OCI-LY1 (cell line): Measurements from ENCODE around the gene SENP3.

Experiments
- H2AFZ ChIP-seq: fragments of 200-600 bp; sonication (generic), shearing (Covaris generic); 2 replicates; pipeline ENCODE4 v1.6.0; 2014; ENCODE audit warnings: antibody characterized with exemption, mild to moderate bottlenecking, low read length
- H3F3A ChIP-seq: fragments of 200-600 bp; sonication (generic), shearing (Covaris generic); 2 replicates; pipeline ENCODE4 v1.6.0; 2014; ENCODE audit warnings: mild to moderate bottlenecking, antibody characterized with exemption, low read length, moderate library complexity; ENCODE audit not compliant: insufficient read depth
- H3K27ac ChIP-seq: fragments of 200-600 bp; sonication (generic); 2 replicates; pipeline ENCODE4 v1.5.1; 2014; ENCODE audit warnings: low read length, mixed run types, mild to moderate bottlenecking, low read depth; ENCODE audit not compliant: poor library complexity, severe bottlenecking
- H3K27me3 ChIP-seq: fragments of 200-600 bp; sonication (generic); 2 replicates; pipeline ENCODE4 v1.6.0; 2014; ENCODE audit warnings: antibody characterized with exemption, mild to moderate bottlenecking, low read length, moderate library complexity; ENCODE audit not compliant: insufficient read depth
- H3K36me3 ChIP-seq: fragments of 200-600 bp; sonication (generic); 2 replicates; pipeline ENCODE4 v1.6.1; 2014; ENCODE audit warnings: mild to moderate bottlenecking, antibody characterized with exemption, low read length, moderate library complexity, mixed read lengths; ENCODE audit not compliant: insufficient read depth
- H3K4me1 ChIP-seq: fragments of 200-600 bp; sonication (generic); 2 replicates; pipeline ENCODE4 v1.5.1; 2014; ENCODE audit warnings: mild to moderate bottlenecking, low read length, moderate library complexity; ENCODE audit not compliant: insufficient read depth, severe bottlenecking
- H3K4me2 ChIP-seq: fragments of 200-600 bp; sonication (generic), shearing (Covaris generic); 2 replicates; pipeline ENCODE4 v1.6.1; 2014; ENCODE audit warnings: low read length
- H3K4me3 ChIP-seq: fragments of 200-600 bp; sonication (generic); 2 replicates; pipeline ENCODE4 v1.5.1; 2014; ENCODE audit warnings: low read length, low read depth, mild to moderate bottlenecking, mixed read lengths; ENCODE audit not compliant: poor library complexity, severe bottlenecking
- H3K79me2 ChIP-seq: fragments of 200-600 bp; shearing (Covaris generic); 2 replicates; pipeline ENCODE4 v1.6.1; 2016; ENCODE audit warnings: mixed run types, low read length, mixed read lengths; ENCODE audit not compliant: insufficient read depth
- H3K9ac ChIP-seq: fragments of 200-600 bp; sonication (generic), shearing (Covaris generic); 2 replicates; pipeline ENCODE4 v1.6.1; 2014; ENCODE audit warnings: mild to moderate bottlenecking, low read length, mixed read lengths
- H3K9me2 ChIP-seq: fragments of 200-600 bp; sonication (generic), shearing (Covaris generic); 2 replicates; pipeline ENCODE4 v1.6.1; 2014; ENCODE audit warnings: low read depth, mild to moderate bottlenecking, low read length, mixed read lengths
- H3K9me3 ChIP-seq: fragments of 200-600 bp; shearing (Covaris generic); 2 replicates; pipeline ENCODE4 v1.6.1; 2014; ENCODE audit warnings: low read length, mixed read lengths
- H4K20me1 ChIP-seq: fragments of 200-600 bp; sonication (generic), shearing (Covaris generic); 2 replicates; pipeline ENCODE4 v1.6.0; 2016; ENCODE audit warnings: mild to moderate bottlenecking, low read length; ENCODE audit not compliant: insufficient read depth
- CTCF ChIP-seq: fragments of 200-600 bp; sonication (generic), shearing (Covaris generic); IDR thresholded peaks from 2 replicates; pipeline ENCODE4 v1.5.1; 2017; ENCODE audit warnings: mild to moderate bottlenecking, antibody characterized with exemption, low read length, moderate library complexity, mixed read lengths
- EZH2 ChIP-seq: fragments of 200-600 bp; sonication (generic), shearing (Covaris generic); IDR thresholded peaks from 2 replicates; pipeline ENCODE4 v1.8.0; 2017; ENCODE audit warnings: borderline replicate concordance, mixed run types, mild to moderate bottlenecking, antibody characterized with exemption, low read length, moderate library complexity, mixed read lengths

The SENP3 gene

GRCh38 chr17:7563115-7563869, 1.6 kb downstream of the SENP3 start:
- Histone ChIP-seq H3K36me3 (peaks cover 45% of the 10 kb centered on the region), H3K9ac (peak overlapping the region; percentile 93), H3K9me3 (no peaks in the 10 kb centered on the region), H3K27ac (no peak overlapping the region), H3K4me2 (peak overlapping the region; percentile 89), H4K20me1 (no peaks in the 10 kb centered on the region), H3K9me2 (no peaks in the 10 kb centered on the region), H3K79me2 (peaks cover 9% of the 10 kb centered on the region; the same call in 1 of the 2 replicates), H3F3A (no peaks in the 10 kb centered on the region), H3K27me3 (peaks cover 8% of the 10 kb centered on the region; the same call in 1 of the 2 replicates), H3K4me3 (peak overlapping the region; percentile 77), H3K4me1 (peaks cover 28% of the 10 kb centered on the region), H2AFZ (no peak overlapping the region)
- TF ChIP-seq EZH2 = no peak
- TF ChIP-seq CTCF = no peak

GRCh38 chr17:7569571-7569970, 7.9 kb downstream of the SENP3 start:
- peaks cover 15% of the 10 kb centered on the region for H3K4me1 ChIP-seq
- peaks cover 19% of the 10 kb centered on the region for H3K79me2 ChIP-seq
- no peak overlapping the region for H3K9ac ChIP-seq
- H4K20me1 ChIP-seq = no peaks in the 10 kb centered on the region
- H3K4me2 ChIP-seq = no peak overlapping the region
- no peaks in the 10 kb centered on the region for H3K9me3 ChIP-seq
- H3K27ac ChIP-seq = no peak overlapping the region
- H3K36me3 ChIP-seq = peaks cover 84% of the 10 kb centered on the region
- no peak overlapping the region for H2AFZ ChIP-seq
- no peak overlapping the region for H3K4me3 ChIP-seq
- H3F3A ChIP-seq = 0 out of 2 replicates have a peak, but pooled peaks cover 6% of the 10 kb centered on the region
- no peaks in the 10 kb centered on the region for H3K27me3 ChIP-seq
- no peak for TF ChIP-seq EZH2
- TF ChIP-seq CTCF = no peak
- no peaks in the 10 kb centered on the region for H3K9me2 ChIP-seq

GRCh38 chr17:7570351-7570750, 8.6 kb downstream of the SENP3 start:
- peaks cover 84% of the 10 kb centered on the region for H3K36me3 ChIP-seq
- peaks cover 27% of the 10 kb centered on the region for H3K79me2 ChIP-seq
- no peak overlapping the region for H3K4me3 ChIP-seq
- no peaks in the 10 kb centered on the region for H3K9me3 ChIP-seq
- H3K9ac ChIP-seq = no peak overlapping the region
- H3K4me1 ChIP-seq = peaks cover 22% of the 10 kb centered on the region
- peaks cover 10% of the 10 kb centered on the region; the same call in 1 of the 2 replicates for H3F3A ChIP-seq
- TF ChIP-seq CTCF (no peak), EZH2 (no peak)
- H3K27me3 ChIP-seq = no peaks in the 10 kb centered on the region
- H3K27ac ChIP-seq = no peak overlapping the region
- H3K9me2 ChIP-seq = no peaks in the 10 kb centered on the region
- H2AFZ ChIP-seq = no peak overlapping the region
- no peak overlapping the region for H3K4me2 ChIP-seq
- peaks cover 5% of the 10 kb centered on the region; the same call in 1 of the 2 replicates for H4K20me1 ChIP-seq
